MCF 10A (cell line): ENCODE measurements around the gene LMO4. TPM values are rescaled to one million over a fixed set of nuclear protein-coding genes. Genes with fewer than 3 reads are reported as not detected.
A peak's percentile ranks its signal among the peaks of the same experiment; 100 is the strongest.

Source experiments
- BruUV-seq: library from RNA; stranded (reverse); fragments of 400-500 nt; replicated peaks from 2 replicates; lab custom pipeline; 2021; lab: Mats Ljungman, UMichigan
- CTCF ChIA-PET: fragments of 300-600 bp; sonication (Branson Sonifier 250); formaldehyde crosslinking; extraction: SDS; loops from one replicate; lab custom pipeline; 2021; ENCODE audit warnings: antibody characterized with exemption, inconsistent platforms; lab: Yijun Ruan, JAX
- POLR2A ChIA-PET: fragments of 300-600, 350-650 bp; sonication (Branson Sonifier 250); formaldehyde crosslinking; extraction: SDS; loops from one replicate; lab custom pipeline; 2020; ENCODE audit warnings: antibody characterized with exemption, inconsistent platforms; lab: Yijun Ruan, JAX
- DNase-seq: peaks from one replicate; pipeline ENCODE4 v3.0.0-alpha.2; 2018; ENCODE audit not compliant: unreplicated experiment
- H3K27ac Mint-ChIP-seq: one replicate; pipeline ENCODE4 v1.8.0; 2022; ENCODE audit warnings: mild to moderate bottlenecking, low read depth, mixed read lengths; ENCODE audit not compliant: unreplicated experiment
- H3K27me3 Mint-ChIP-seq: one replicate; pipeline ENCODE4 v1.8.0; 2022; ENCODE audit warnings: mixed read lengths; ENCODE audit not compliant: insufficient read depth, unreplicated experiment
- H3K36me3 Mint-ChIP-seq: one replicate; pipeline ENCODE4 v1.8.0; 2022; ENCODE audit warnings: mild to moderate bottlenecking, moderate library complexity, mixed read lengths; ENCODE audit not compliant: insufficient read depth, unreplicated experiment
- H3K4me1 Mint-ChIP-seq: one replicate; pipeline ENCODE4 v1.8.0; 2022; ENCODE audit warnings: mixed read lengths; ENCODE audit not compliant: insufficient read depth, unreplicated experiment
- H3K4me3 Mint-ChIP-seq: one replicate; pipeline ENCODE4 v1.8.0; 2022; ENCODE audit warnings: mild to moderate bottlenecking, moderate library complexity, mixed read lengths; ENCODE audit not compliant: unreplicated experiment
- H3K9me3 Mint-ChIP-seq: one replicate; pipeline ENCODE4 v1.8.0; 2022; ENCODE audit warnings: mixed read lengths; ENCODE audit not compliant: unreplicated experiment
- intact Hi-C: fragments of 100-400 bp; cut with micrococcal nuclease; formaldehyde crosslinking; loops from 2 replicates; pipeline ENCODE4 v1.14.1; 2022
- total RNA-seq: library from RNA; stranded (reverse); gene quantifications from 2 replicates; pipeline ENCODE4 v1.2.3, GENCODE V29; 2022
- TF ChIP-seq, protein P1 (sequence below): fragments of 200-600 bp; IDR thresholded peaks from one replicate; pipeline ENCODE4 v1.8.0; 2022; ENCODE audit warnings: antibody characterized with exemption, mild to moderate bottlenecking; ENCODE audit not compliant: unreplicated experiment

LMO4 gene
- total RNA-seq, 1 experiment from 2014 or later = 29.4 TPM

DNA sequence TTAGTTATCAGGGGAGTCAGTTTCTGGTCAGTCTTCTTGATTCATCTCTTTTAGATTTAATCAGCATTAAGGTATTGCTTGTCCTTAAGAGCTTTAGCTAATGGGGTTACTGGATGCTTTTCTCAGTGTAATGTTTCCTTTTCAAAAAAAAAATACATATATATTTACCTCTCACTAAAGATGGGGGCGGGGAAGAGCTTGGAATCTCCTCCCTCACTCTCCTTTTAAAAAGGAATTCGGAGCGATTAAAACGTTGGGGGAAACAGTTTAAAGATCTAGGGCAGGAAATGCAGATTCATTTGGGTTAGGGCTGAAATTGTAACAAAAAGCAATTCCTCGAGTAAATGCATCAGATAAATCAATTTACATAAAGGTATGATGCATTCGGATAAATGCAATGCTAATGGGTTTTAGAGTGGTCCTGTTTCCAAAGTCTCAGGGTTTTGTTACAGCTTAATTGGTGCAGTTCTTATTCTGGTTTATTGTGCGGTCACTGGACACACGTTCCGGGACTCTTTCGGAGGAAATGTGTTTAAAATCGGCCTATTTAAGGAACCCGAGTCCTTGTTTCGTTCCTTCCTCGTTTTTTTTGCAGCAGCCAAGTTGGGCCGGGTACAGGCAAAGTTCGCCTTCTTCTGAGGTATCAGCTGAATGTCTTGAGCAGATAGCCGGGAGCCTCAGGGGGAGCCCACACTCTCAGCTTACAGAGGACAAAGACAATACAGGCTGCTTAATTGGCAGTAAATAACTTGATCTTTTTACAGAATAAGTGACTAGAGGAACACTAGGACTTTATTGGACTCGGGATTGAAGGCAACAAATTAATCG is 1.6 kb downstream of the LMO4 start:
- no peaks in the 10 kb centered on the region for H3K9me3 Mint-ChIP-seq
- ChIA-PET POLR2A (interaction anchor here (0.6 to 3.9 kb wide), 21 partner anchors 28 to 1354 kb away, joined by 3 to 22 read pairs (median 4); partner anchors contain the start of genes PKN2 and SH3GLB1), CTCF (interaction anchor here (0.6 to 2.4 kb wide), 6 partner anchors 16 to 731 kb away, joined by 3 to 16 read pairs (median 5); no protein-coding TSS in a partner anchor)
- TF ChIP-seq, protein P1, sequence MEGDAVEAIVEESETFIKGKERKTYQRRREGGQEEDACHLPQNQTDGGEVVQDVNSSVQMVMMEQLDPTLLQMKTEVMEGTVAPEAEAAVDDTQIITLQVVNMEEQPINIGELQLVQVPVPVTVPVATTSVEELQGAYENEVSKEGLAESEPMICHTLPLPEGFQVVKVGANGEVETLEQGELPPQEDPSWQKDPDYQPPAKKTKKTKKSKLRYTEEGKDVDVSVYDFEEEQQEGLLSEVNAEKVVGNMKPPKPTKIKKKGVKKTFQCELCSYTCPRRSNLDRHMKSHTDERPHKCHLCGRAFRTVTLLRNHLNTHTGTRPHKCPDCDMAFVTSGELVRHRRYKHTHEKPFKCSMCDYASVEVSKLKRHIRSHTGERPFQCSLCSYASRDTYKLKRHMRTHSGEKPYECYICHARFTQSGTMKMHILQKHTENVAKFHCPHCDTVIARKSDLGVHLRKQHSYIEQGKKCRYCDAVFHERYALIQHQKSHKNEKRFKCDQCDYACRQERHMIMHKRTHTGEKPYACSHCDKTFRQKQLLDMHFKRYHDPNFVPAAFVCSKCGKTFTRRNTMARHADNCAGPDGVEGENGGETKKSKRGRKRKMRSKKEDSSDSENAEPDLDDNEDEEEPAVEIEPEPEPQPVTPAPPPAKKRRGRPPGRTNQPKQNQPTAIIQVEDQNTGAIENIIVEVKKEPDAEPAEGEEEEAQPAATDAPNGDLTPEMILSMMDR = no peak
- peak; percentile 43 for DNase-seq
- intact Hi-C loops = loop anchor here (5.0 kb wide), 1 partner anchor 67 kb away; no protein-coding TSS in a partner anchor
- H3K36me3 Mint-ChIP-seq = peaks cover 20% of the 10 kb centered on the region
- peaks cover 26% of the 10 kb centered on the region for H3K4me1 Mint-ChIP-seq
- no peaks in the 10 kb centered on the region for H3K27me3 Mint-ChIP-seq
- no TSS peak for BruUV-seq
- peak overlapping the region; percentile 87 for H3K4me3 Mint-ChIP-seq
- peak overlapping the region; percentile 88 for H3K27ac Mint-ChIP-seq

DNA sequence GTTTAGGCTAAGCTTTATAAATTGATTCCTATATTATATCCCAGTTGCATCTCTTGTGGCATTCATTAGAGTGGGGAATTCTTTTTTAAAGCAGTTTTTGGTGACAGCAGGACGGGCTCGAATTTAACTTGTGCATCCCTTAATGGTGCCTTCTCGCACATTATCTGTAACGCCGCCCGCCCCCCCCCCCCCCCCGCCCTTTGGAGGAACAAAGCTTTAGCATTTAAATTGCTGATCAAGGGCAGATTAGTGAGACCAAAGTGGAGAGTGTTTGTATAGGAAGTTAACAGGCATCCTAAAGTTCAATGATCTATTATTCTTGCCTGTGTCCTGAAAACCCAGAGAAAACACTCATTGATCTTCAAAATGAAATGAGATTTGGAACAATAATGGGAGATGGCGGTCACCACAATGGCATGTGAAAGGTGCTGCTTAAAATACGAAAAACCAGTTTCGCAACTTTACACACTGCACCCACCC is 2.2 kb downstream of the LMO4 start:
- intact Hi-C loops = loop anchor here (5.0 kb wide), 1 partner anchor 66 kb away; no protein-coding TSS in a partner anchor
- Mint-ChIP-seq H3K36me3 (peaks cover 20% of the 10 kb centered on the region), H3K4me1 (peaks cover 26% of the 10 kb centered on the region), H3K4me3 (peak overlapping the region; percentile 87), H3K9me3 (no peaks in the 10 kb centered on the region), H3K27me3 (no peaks in the 10 kb centered on the region), H3K27ac (peak overlapping the region; percentile 88)
- no peak for DNase-seq
- ChIA-PET CTCF (interaction anchor here (1.2 to 2.4 kb wide), 4 partner anchors 15 to 730 kb away, joined by 3 to 16 read pairs (median 8); no protein-coding TSS in a partner anchor), POLR2A (interaction anchor here (0.6 to 3.3 kb wide), 23 partner anchors 17 to 1375 kb away, joined by 3 to 16 read pairs (median 4); partner anchors contain the start of genes PKN2 and SH3GLB1)
- TF ChIP-seq, protein P1 = no peak
- BruUV-seq = no TSS peak

DNA sequence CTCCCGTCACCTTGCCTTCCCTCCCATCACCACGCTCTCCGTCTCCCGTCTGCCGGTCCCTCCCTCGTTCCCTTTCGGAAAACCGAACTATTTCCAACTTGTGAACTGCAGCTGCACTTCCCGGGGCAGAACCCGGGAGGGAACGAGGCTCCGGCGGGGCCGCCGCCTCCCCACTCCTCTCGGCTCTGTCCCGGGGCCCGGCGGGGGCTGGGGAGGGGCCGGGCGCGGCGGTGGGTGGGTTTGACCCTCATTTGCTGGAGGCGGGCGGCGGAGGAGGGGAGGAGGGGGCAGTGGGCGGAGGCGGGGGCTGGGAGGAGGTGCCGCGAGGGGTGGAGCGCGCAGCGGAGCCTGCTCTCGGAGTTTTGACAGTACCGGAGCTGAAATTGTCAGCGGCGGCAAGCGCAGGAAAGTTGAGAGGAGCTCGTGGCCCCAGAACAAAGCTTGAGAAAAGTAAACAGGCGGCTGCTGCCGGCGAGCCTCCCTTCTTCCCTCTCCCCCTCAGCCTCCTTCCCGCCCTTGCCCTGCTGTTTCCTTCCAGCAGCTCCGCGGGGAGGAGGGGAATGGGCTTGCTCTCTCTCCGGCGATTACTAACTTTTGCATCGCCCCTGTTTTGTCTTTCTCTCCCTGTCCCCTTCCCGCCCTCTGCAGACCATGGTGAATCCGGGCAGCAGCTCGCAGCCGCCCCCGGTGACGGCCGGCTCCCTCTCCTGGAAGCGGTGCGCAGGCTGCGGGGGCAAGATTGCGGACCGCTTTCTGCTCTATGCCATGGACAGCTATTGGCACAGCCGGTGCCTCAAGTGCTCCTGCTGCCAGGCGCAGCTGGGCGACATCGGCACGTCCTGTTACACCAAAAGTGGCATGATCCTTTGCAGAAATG is 2.9 kb downstream of the LMO4 start:
- Mint-ChIP-seq H3K9me3 (no peaks in the 10 kb centered on the region), H3K27me3 (no peaks in the 10 kb centered on the region), H3K27ac (no peak overlapping the region), H3K36me3 (peaks cover 21% of the 10 kb centered on the region), H3K4me1 (peaks cover 21% of the 10 kb centered on the region), H3K4me3 (peak overlapping the region; percentile 87)
- POLR2A ChIA-PET = interaction anchor here (0.6 to 2.5 kb wide), 11 partner anchors 16 to 1375 kb away, joined by 3 to 8 read pairs (median 4); no protein-coding TSS in a partner anchor
- peak; percentile 79 for DNase-seq
- CTCF ChIA-PET = interaction anchor here (0.6 to 2.4 kb wide), 6 partner anchors 15 to 729 kb away, joined by 3 to 16 read pairs (median 5); no protein-coding TSS in a partner anchor
- intact Hi-C loops = loop anchor here (5.0 kb wide), 1 partner anchor 66 kb away; no protein-coding TSS in a partner anchor
- TF ChIP-seq, protein P1 = no peak
- BruUV-seq = no TSS peak
